NT2/D1 (cell line): ENCODE results near the gene FXN.

ENCODE experiments used
- SUZ12 ChIP-seq: IDR thresholded peaks from 2 replicates; pipeline ENCODE4 v1.6.1; 2011; ENCODE audit not compliant: insufficient read length, insufficient read depth; ENCODE audit errors: extremely low read depth
- YY1 ChIP-seq: IDR thresholded peaks from 2 replicates; pipeline ENCODE4 v1.6.1; 2011; ENCODE audit not compliant: insufficient read length, insufficient read depth
- ZNF274 ChIP-seq: IDR thresholded peaks from 2 replicates; pipeline ENCODE4 v1.6.1; 2011; ENCODE audit warnings: mild to moderate bottlenecking, low read depth, low read length

- TF ChIP-seq YY1 (no peak), ZNF274 (no peak), SUZ12 (no peak)
Measured at GRCh38 chr9:69120380-69121154, 85.0 kb downstream of the FXN start.
